ENCODE results near the gene ATXN1.

DNA sequence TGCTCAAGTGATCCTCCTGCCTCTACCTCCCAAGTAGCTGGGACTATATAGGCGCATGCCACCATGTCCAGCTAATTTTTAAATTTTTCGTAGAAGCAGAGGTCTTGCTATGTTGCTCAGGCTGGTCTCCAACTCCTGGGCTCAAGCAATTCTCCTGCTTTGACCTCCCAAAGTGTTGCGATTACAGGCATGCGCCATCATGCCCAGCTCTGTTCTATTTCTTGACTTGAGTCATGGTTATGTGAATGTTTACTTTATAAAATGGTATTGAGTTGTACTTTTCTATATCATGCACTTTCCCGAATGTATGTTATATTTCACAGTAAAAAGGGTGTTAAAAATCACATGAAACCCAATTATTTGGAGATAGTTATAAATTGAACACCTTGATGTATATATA is 17.3 kb upstream of the ATXN1 start:
- TF ChIP-seq ARNTL (CRISPR knock-in tag; IDR thresholded peaks at IDR 0.05; ENCODE audit: borderline replicate concordance, low read depth) (no peak), OSR1 (CRISPR knock-in tag; IDR thresholded peaks at IDR 0.05) (no peak), ZNF8 (CRISPR knock-in tag; IDR thresholded peaks at IDR 0.05) (no peak), SNAI2 (CRISPR knock-in tag; IDR thresholded peaks at IDR 0.05) (no peak)
- TF ChIP-seq, protein P1, sequence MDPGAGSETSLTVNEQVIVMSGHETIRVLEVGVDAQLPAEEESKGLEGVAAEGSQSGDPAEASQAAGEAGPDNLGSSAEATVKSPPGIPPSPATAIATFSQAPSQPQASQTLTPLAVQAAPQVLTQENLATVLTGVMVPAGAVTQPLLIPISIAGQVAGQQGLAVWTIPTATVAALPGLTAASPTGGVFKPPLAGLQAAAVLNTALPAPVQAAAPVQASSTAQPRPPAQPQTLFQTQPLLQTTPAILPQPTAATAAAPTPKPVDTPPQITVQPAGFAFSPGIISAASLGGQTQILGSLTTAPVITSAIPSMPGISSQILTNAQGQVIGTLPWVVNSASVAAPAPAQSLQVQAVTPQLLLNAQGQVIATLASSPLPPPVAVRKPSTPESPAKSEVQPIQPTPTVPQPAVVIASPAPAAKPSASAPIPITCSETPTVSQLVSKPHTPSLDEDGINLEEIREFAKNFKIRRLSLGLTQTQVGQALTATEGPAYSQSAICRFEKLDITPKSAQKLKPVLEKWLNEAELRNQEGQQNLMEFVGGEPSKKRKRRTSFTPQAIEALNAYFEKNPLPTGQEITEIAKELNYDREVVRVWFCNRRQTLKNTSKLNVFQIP (CRISPR knock-in tag; IDR thresholded peaks at IDR 0.05; ENCODE audit: borderline replicate concordance, low read depth): no peak
